ENCODE measurements around the gene GASK1A. TPM values are rescaled to one million over a fixed set of nuclear protein-coding genes. Genes with fewer than 3 reads are reported as not detected.

The GASK1A gene
- total RNA-seq, 1 experiment from 2014 or later, result 5.4 TPM

GRCh38 chr3:43001556-43002121 is 22.5 kb downstream of the GASK1A start:
- no peaks in the 10 kb centered on the region for H3K27me3 ChIP-seq (ENCODE audit: insufficient read depth, low read length)
- H4K8ac ChIP-seq (replicated peaks; ENCODE audit: insufficient read length, low read depth, low read length), result no peak overlapping the region
- no peak overlapping the region for H2BK12ac ChIP-seq (ENCODE audit: insufficient read length, low read depth, low read length)
- no peak for DNase-seq
- H3K23ac ChIP-seq (ENCODE audit: insufficient read length, low read depth, low read length), result no peak overlapping the region
- no CpG with 5 or more reads among the region's 5 CpGs for WGBS (ENCODE audit: extremely low coverage, insufficient read length, low lambda C conversion rate)
- H3K4me1 ChIP-seq (ENCODE audit: insufficient read depth, low read length), result no peaks in the 10 kb centered on the region
- no peak overlapping the region for H3K56ac ChIP-seq (ENCODE audit: insufficient read length, low read depth, low read length)
- H4K5ac ChIP-seq (ENCODE audit: insufficient read length, low read depth, low read length), result no peak overlapping the region
- no peaks in the 10 kb centered on the region for H3K23me2 ChIP-seq (ENCODE audit: insufficient read length, low read depth, low read length, poor library complexity, severe bottlenecking)
- no peak overlapping the region for H2BK120ac ChIP-seq (ENCODE audit: low read depth, low read length, poor library complexity, severe bottlenecking)
- H3K4me2 ChIP-seq (ENCODE audit: insufficient read depth, insufficient read length, low read length), result no peak overlapping the region
- H3K4me1 Mint-ChIP-seq, result peaks cover 3 to 11% of the 10 kb centered on the region in 2 experiments; a peak in 2 of 4 replicates
- no peak overlapping the region for H3K9ac ChIP-seq (ENCODE audit: extremely low read depth, insufficient read length, low read length)
- H3K14ac ChIP-seq (ENCODE audit: insufficient read depth, low read length), result no peak overlapping the region
- no peak overlapping the region for H3K4me3 Mint-ChIP-seq
- no peaks in the 10 kb centered on the region for H3K79me1 ChIP-seq (ENCODE audit: insufficient read depth, low read depth, low read length, poor library complexity, severe bottlenecking)
- no peaks in the 10 kb centered on the region for H3K9me3 Mint-ChIP-seq
- TF ChIP-seq CTCF (conservative IDR thresholded peaks at IDR 0.05), result no peak
- H2AK5ac ChIP-seq (ENCODE audit: insufficient read length, low read length), result no peak overlapping the region
- no peak overlapping the region for H3K4ac ChIP-seq (ENCODE audit: low read depth, low read length)
- no peak overlapping the region for H3K27ac ChIP-seq (ENCODE audit: insufficient read length, low read depth, low read length)
- no peak overlapping the region for H3T11ph ChIP-seq (ENCODE audit: low read length)
- H3K9me3 ChIP-seq (ENCODE audit: control insufficient read depth, low read depth, low read length), result no peaks in the 10 kb centered on the region
- no peak overlapping the region for H2BK5ac ChIP-seq (ENCODE audit: insufficient read length, low read length)
- H3K36me3 Mint-ChIP-seq (ENCODE audit: insufficient read depth in 1 of 3, low read depth in 3 of 3), result no peaks in the 10 kb centered on the region; a peak in 1 of 7 replicates
- no peaks in the 10 kb centered on the region; the same call in 1 of the 2 replicates for H3K27me3 Mint-ChIP-seq (ENCODE audit: low read depth)
- no peak overlapping the region for H2BK15ac ChIP-seq (ENCODE audit: low read depth, low read length)
- no peak overlapping the region for H3K18ac ChIP-seq (ENCODE audit: insufficient read length, low read depth, low read length)
- no peak overlapping the region for H2BK20ac ChIP-seq (ENCODE audit: low read depth, low read length, poor library complexity, severe bottlenecking)
- no peak overlapping the region for H2AFZ ChIP-seq (ENCODE audit: low read length)
- no peaks in the 10 kb centered on the region for H4K20me1 ChIP-seq (ENCODE audit: control insufficient read depth, insufficient read depth, insufficient read length)
- no peak overlapping the region; a peak in 1 of 7 replicates for H3K27ac Mint-ChIP-seq
- H3K79me2 ChIP-seq (ENCODE audit: insufficient read depth, low read length), result no peaks in the 10 kb centered on the region
- no peak overlapping the region for H4K91ac ChIP-seq (ENCODE audit: insufficient read length, low read depth, low read length)

All from H9 (cell line).